Testis (tissue), 3 donors: Measurements from ENCODE around the gene ZEB2. TPM values are rescaled to one million over a fixed set of nuclear protein-coding genes. Genes with fewer than 3 reads are reported as not detected.

Experiments
- DNase-seq: peaks from one replicate; pipeline ENCODE4 v3.0.0-alpha.2; 2019
- H3K27ac ChIP-seq, 2 donors: fragments of 200-600 bp; sonication (generic); one replicate each; pipeline ENCODE4 v1.5.1; 2019
- H3K27me3 ChIP-seq: fragments of 200-600 bp; sonication (generic); one replicate; pipeline ENCODE4 v1.5.1; 2019
- H3K36me3 ChIP-seq: fragments of 200-600 bp; sonication (generic); one replicate; pipeline ENCODE4 v1.5.1; 2017; ENCODE audit warnings: low read depth; ENCODE audit errors: missing control alignments
- H3K4me1 ChIP-seq: fragments of 200-600 bp; sonication (generic); one replicate; pipeline ENCODE4 v1.5.1; 2019
- H3K4me3 ChIP-seq, 2 donors: fragments of 200-600 bp; sonication (generic); one replicate each; pipeline ENCODE4 v1.5.1; 2017 to 2019
- H3K9me3 ChIP-seq: fragments of 200-600 bp; sonication (generic); one replicate; pipeline ENCODE4 v1.5.1; 2017
- CTCF ChIP-seq, 3 experiments: fragments of 450-650 bp in 2 of 3; fragments of 200-600 bp in 1 of 3; sonication (generic) in 1 of 3; IDR thresholded peaks; one replicate each; pipeline ENCODE4 v1.5.1; 2016 to 2019; ENCODE audit warnings: antibody characterized with exemption in 3 of 3, mild to moderate bottlenecking in 2 of 3, moderate library complexity in 1 of 3
- POLR2A ChIP-seq: fragments of 450-650 bp; IDR thresholded peaks from one replicate; pipeline ENCODE4 v1.6.1; 2017; ENCODE audit warnings: antibody characterized with exemption, mild to moderate bottlenecking, moderate library complexity
- WGBS, 2 donors: methylation state at CpG; one replicate each; pipeline ENCODE4 v1.1.5; 2018; 5-methylcytosine and 5-hydroxymethylcytosine counted together
- intact Hi-C: fragments of 100-400 bp; cut with DNase I; formaldehyde crosslinking; loops from one replicate; pipeline ENCODE4 v1.15.1; 2023; ENCODE audit warnings: low total_unique reads
- polyA plus RNA-seq: library from polyadenylated mRNA; stranded (reverse); fragments of 350-450 nt; fragmentation: Illumina TruSeq; extraction: RNeasy Lipid Tissue Mini Kit (QIAGEN cat#74804); gene quantifications from one replicate; pipeline ENCODE4 v1.2.3, GENCODE V29; 2014; ENCODE audit warnings: low read depth, low replicate concordance; ENCODE audit not compliant: insufficient read depth
- total RNA-seq, 2 donors: library from RNA; depleted of rRNA; stranded (reverse); fragments of >200 nt; gene quantifications; one replicate each; pipeline ENCODE4 v1.2.3, GENCODE V29; 2016

Gene ZEB2
- total and polyA plus RNA-seq, 3 donors from 2014 or later: 38.7 to 96.4 (median 87.8) TPM

DNA sequence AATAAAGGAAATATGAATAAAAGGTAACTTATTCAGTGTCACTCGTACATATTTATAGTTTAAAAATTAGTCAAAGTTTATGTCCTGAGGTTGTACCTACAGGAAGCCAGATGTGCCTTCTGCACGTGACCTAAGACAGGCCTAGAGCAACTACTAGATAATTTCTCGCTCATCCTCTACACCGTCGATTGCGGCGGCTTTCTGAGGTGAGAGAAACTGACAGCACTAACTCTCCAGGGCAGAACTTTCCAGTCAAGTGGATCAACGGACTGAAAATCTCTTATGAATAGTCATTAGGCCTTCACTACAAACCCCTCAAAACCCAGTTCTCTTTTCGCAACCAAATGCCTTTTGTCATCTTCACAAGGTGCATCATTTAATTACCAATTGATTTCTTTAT, 54.2 kb downstream of the ZEB2 start:
- intact Hi-C loops: no loop called here
- 90 to 93% methylated on average over 9 of the region's 9 CpGs for WGBS, 2 donors
- H3K27ac ChIP-seq: no peak overlapping the region

DNA sequence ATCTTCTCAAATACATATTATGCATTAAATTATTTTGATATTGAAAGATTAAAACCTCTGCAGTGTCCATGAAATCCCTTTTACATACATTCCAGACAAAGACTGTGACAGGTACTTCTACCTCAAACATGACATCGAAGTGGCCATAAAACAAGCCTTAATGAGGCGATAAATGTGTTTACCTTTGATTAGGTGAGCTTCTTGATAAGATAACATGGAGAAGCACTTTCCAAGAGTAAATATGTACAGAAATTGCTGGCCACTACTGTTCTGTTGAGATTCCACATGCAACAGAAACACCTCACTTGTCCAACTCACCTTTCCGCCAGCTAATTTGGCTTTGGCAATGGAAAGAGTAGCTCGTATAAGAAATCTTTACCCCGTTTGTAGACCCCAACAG, 55.2 kb downstream of the ZEB2 start:
- no peak for DNase-seq
- H3K4me1 ChIP-seq: peaks cover 24% of the 10 kb centered on the region
- no peak for TF ChIP-seq CTCF (IDR thresholded peaks at IDR 0.05)
- no peak for TF ChIP-seq POLR2A
- H3K9me3 ChIP-seq: no peaks in the 10 kb centered on the region
- H3K27me3 ChIP-seq: no peaks in the 10 kb centered on the region
- WGBS, 2 donors: 91 to 92% methylated on average over 5 of the region's 5 CpGs
- H3K4me3 ChIP-seq: no peak overlapping the region
- H3K27ac ChIP-seq: no peak overlapping the region
- intact Hi-C loops: no loop called here
- no peaks in the 10 kb centered on the region for H3K36me3 ChIP-seq

More for the DNA sequence above, 54.2 kb downstream of the ZEB2 start:
- H3K27me3 ChIP-seq: no peaks in the 10 kb centered on the region
- TF ChIP-seq CTCF (IDR thresholded peaks at IDR 0.05) (no peak), POLR2A (no peak)
- H3K36me3 ChIP-seq: no peaks in the 10 kb centered on the region
- H3K9me3 ChIP-seq: no peaks in the 10 kb centered on the region
- no peak overlapping the region for H3K4me3 ChIP-seq
- H3K4me1 ChIP-seq: peaks cover 28% of the 10 kb centered on the region
- DNase-seq: no peak

- H3K27me3 ChIP-seq: no peaks in the 10 kb centered on the region
- 94 to 95% methylated on average over 5 of the region's 5 CpGs for WGBS, 2 donors
- no peak overlapping the region for H3K4me3 ChIP-seq
- H3K9me3 ChIP-seq: no peaks in the 10 kb centered on the region
- DNase-seq: no peak
- intact Hi-C loops: no loop called here
- peaks cover 26% of the 10 kb centered on the region for H3K4me1 ChIP-seq
- H3K36me3 ChIP-seq: no peaks in the 10 kb centered on the region
- no peak overlapping the region for H3K27ac ChIP-seq
- TF ChIP-seq CTCF (IDR thresholded peaks at IDR 0.05) (no peak), POLR2A (no peak)
Observed at GRCh38 chr2:144463266-144463665, 56.7 kb downstream of the ZEB2 start.

DNA sequence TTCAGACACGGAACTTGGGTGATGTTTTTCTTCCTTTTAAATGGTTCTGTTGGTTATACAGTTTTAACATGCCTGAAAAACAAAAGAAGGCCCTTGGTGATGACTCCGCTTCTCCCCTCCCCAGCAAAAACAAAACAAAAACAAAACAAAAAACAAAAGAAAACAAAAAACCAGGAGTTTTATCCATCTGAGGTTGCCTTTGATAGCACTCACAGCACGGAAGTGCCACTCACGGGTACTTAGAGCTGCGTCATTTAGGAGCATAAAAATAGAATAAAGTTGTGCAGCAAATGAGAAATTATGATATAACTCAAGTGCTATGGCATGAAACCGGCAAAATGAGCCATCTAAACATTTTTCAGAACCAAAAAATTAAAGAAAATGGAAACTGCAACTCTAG, 57.7 kb downstream of the ZEB2 start:
- WGBS, 2 donors: 78 to 88% methylated on average over 6 of the region's 6 CpGs
- H3K27me3 ChIP-seq: no peaks in the 10 kb centered on the region
- TF ChIP-seq POLR2A (no peak), CTCF (IDR thresholded peaks at IDR 0.05) (no peak)
- no peak overlapping the region for H3K27ac ChIP-seq
- H3K4me1 ChIP-seq: peaks cover 29% of the 10 kb centered on the region
- no peaks in the 10 kb centered on the region for H3K36me3 ChIP-seq
- intact Hi-C loops: no loop called here
- no peak for DNase-seq
- H3K4me3 ChIP-seq: no peak overlapping the region
- no peaks in the 10 kb centered on the region for H3K9me3 ChIP-seq

DNA sequence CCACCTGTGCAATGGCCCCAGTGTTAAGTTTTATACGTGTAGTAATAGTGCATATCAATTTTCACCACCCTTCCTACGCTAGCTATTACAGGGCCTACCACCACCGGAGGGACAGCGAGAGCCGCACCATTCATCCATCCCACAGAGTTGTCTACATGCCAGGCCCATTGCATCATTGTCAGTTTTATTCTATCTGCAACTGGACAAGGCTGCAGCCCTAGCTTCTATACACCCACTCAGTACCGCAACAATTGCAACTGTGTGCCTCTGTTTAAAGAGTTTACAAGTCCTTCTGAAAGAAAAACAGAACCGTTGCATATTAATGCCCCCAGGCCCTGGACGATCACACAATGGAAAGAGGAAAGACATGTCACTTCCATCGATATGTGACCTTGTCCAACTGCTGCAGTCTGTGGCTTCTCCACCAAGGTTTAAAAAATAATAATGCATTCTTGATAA, 58.6 kb downstream of the ZEB2 start:
- H3K9me3 ChIP-seq: no peaks in the 10 kb centered on the region
- intact Hi-C loops: no loop called here
- peaks cover 33% of the 10 kb centered on the region for H3K4me1 ChIP-seq
- H3K4me3 ChIP-seq: no peak overlapping the region
- TF ChIP-seq POLR2A (no peak), CTCF (IDR thresholded peaks at IDR 0.05) (no peak)
- peak; percentile 68 for DNase-seq
- H3K27ac ChIP-seq: peak overlapping the region; percentile 11 to 47
- 56 to 62% methylated on average over 9 of the region's 9 CpGs for WGBS, 2 donors
- no peaks in the 10 kb centered on the region for H3K36me3 ChIP-seq
- no peaks in the 10 kb centered on the region for H3K27me3 ChIP-seq
